OCI-LY1 (cell line): ENCODE data around the gene RPS19BP1.

Source experiments
- H2AFZ ChIP-seq: fragments of 200-600 bp; sonication (generic), shearing (Covaris generic); 2 replicates; pipeline ENCODE4 v1.6.0; 2014; ENCODE audit warnings: antibody characterized with exemption, mild to moderate bottlenecking, low read length
- H3F3A ChIP-seq: fragments of 200-600 bp; sonication (generic), shearing (Covaris generic); 2 replicates; pipeline ENCODE4 v1.6.0; 2014; ENCODE audit warnings: mild to moderate bottlenecking, antibody characterized with exemption, low read length, moderate library complexity; ENCODE audit not compliant: insufficient read depth
- H3K27ac ChIP-seq: fragments of 200-600 bp; sonication (generic); 2 replicates; pipeline ENCODE4 v1.5.1; 2014; ENCODE audit warnings: low read length, mixed run types, mild to moderate bottlenecking, low read depth; ENCODE audit not compliant: poor library complexity, severe bottlenecking
- H3K27me3 ChIP-seq: fragments of 200-600 bp; sonication (generic); 2 replicates; pipeline ENCODE4 v1.6.0; 2014; ENCODE audit warnings: antibody characterized with exemption, mild to moderate bottlenecking, low read length, moderate library complexity; ENCODE audit not compliant: insufficient read depth
- H3K36me3 ChIP-seq: fragments of 200-600 bp; sonication (generic); 2 replicates; pipeline ENCODE4 v1.6.1; 2014; ENCODE audit warnings: mild to moderate bottlenecking, antibody characterized with exemption, low read length, moderate library complexity, mixed read lengths; ENCODE audit not compliant: insufficient read depth
- H3K4me1 ChIP-seq: fragments of 200-600 bp; sonication (generic); 2 replicates; pipeline ENCODE4 v1.5.1; 2014; ENCODE audit warnings: mild to moderate bottlenecking, low read length, moderate library complexity; ENCODE audit not compliant: insufficient read depth, severe bottlenecking
- H3K4me2 ChIP-seq: fragments of 200-600 bp; sonication (generic), shearing (Covaris generic); 2 replicates; pipeline ENCODE4 v1.6.1; 2014; ENCODE audit warnings: low read length
- H3K4me3 ChIP-seq: fragments of 200-600 bp; sonication (generic); 2 replicates; pipeline ENCODE4 v1.5.1; 2014; ENCODE audit warnings: low read length, low read depth, mild to moderate bottlenecking, mixed read lengths; ENCODE audit not compliant: poor library complexity, severe bottlenecking
- H3K79me2 ChIP-seq: fragments of 200-600 bp; shearing (Covaris generic); 2 replicates; pipeline ENCODE4 v1.6.1; 2016; ENCODE audit warnings: mixed run types, low read length, mixed read lengths; ENCODE audit not compliant: insufficient read depth
- H3K9ac ChIP-seq: fragments of 200-600 bp; sonication (generic), shearing (Covaris generic); 2 replicates; pipeline ENCODE4 v1.6.1; 2014; ENCODE audit warnings: mild to moderate bottlenecking, low read length, mixed read lengths
- H3K9me2 ChIP-seq: fragments of 200-600 bp; sonication (generic), shearing (Covaris generic); 2 replicates; pipeline ENCODE4 v1.6.1; 2014; ENCODE audit warnings: low read depth, mild to moderate bottlenecking, low read length, mixed read lengths
- H3K9me3 ChIP-seq: fragments of 200-600 bp; shearing (Covaris generic); 2 replicates; pipeline ENCODE4 v1.6.1; 2014; ENCODE audit warnings: low read length, mixed read lengths
- H4K20me1 ChIP-seq: fragments of 200-600 bp; sonication (generic), shearing (Covaris generic); 2 replicates; pipeline ENCODE4 v1.6.0; 2016; ENCODE audit warnings: mild to moderate bottlenecking, low read length; ENCODE audit not compliant: insufficient read depth
- CTCF ChIP-seq: fragments of 200-600 bp; sonication (generic), shearing (Covaris generic); IDR thresholded peaks from 2 replicates; pipeline ENCODE4 v1.5.1; 2017; ENCODE audit warnings: mild to moderate bottlenecking, antibody characterized with exemption, low read length, moderate library complexity, mixed read lengths
- EZH2 ChIP-seq: fragments of 200-600 bp; sonication (generic), shearing (Covaris generic); IDR thresholded peaks from 2 replicates; pipeline ENCODE4 v1.8.0; 2017; ENCODE audit warnings: borderline replicate concordance, mixed run types, mild to moderate bottlenecking, antibody characterized with exemption, low read length, moderate library complexity, mixed read lengths

Gene RPS19BP1

GRCh38 chr22:39481054-39481453 is 51.5 kb downstream of the RPS19BP1 start:
- TF ChIP-seq CTCF: no peak
- no peak for TF ChIP-seq EZH2
- H3K9me2 ChIP-seq: no peaks in the 10 kb centered on the region
- no peak overlapping the region for H3K4me3 ChIP-seq
- no peaks in the 10 kb centered on the region for H3K27me3 ChIP-seq
- no peaks in the 10 kb centered on the region for H3K9me3 ChIP-seq
- H3K36me3 ChIP-seq: peaks cover 94% of the 10 kb centered on the region
- no peaks in the 10 kb centered on the region for H4K20me1 ChIP-seq
- no peaks in the 10 kb centered on the region for H3F3A ChIP-seq
- H3K4me2 ChIP-seq: no peak overlapping the region
- H2AFZ ChIP-seq: no peak overlapping the region
- no peaks in the 10 kb centered on the region for H3K4me1 ChIP-seq
- 0 out of 2 replicates have a peak, but pooled peaks cover 4% of the 10 kb centered on the region for H3K79me2 ChIP-seq
- H3K9ac ChIP-seq: no peak overlapping the region
- H3K27ac ChIP-seq: no peak overlapping the region

GRCh38 chr22:39480557-39480956 is 52.0 kb downstream of the RPS19BP1 start:
- no peak overlapping the region for H3K4me3 ChIP-seq
- no peaks in the 10 kb centered on the region for H3K9me2 ChIP-seq
- H3K9ac ChIP-seq: no peak overlapping the region
- no peaks in the 10 kb centered on the region for H3F3A ChIP-seq
- H3K27ac ChIP-seq: no peak overlapping the region
- no peaks in the 10 kb centered on the region for H3K9me3 ChIP-seq
- H4K20me1 ChIP-seq: no peaks in the 10 kb centered on the region
- H3K79me2 ChIP-seq: 0 out of 2 replicates have a peak, but pooled peaks cover 4% of the 10 kb centered on the region
- no peak overlapping the region for H3K4me2 ChIP-seq
- H3K27me3 ChIP-seq: no peaks in the 10 kb centered on the region
- H2AFZ ChIP-seq: no peak overlapping the region
- H3K4me1 ChIP-seq: no peaks in the 10 kb centered on the region
- H3K36me3 ChIP-seq: peaks cover 94% of the 10 kb centered on the region
- TF ChIP-seq CTCF (no peak), EZH2 (no peak)

DNA sequence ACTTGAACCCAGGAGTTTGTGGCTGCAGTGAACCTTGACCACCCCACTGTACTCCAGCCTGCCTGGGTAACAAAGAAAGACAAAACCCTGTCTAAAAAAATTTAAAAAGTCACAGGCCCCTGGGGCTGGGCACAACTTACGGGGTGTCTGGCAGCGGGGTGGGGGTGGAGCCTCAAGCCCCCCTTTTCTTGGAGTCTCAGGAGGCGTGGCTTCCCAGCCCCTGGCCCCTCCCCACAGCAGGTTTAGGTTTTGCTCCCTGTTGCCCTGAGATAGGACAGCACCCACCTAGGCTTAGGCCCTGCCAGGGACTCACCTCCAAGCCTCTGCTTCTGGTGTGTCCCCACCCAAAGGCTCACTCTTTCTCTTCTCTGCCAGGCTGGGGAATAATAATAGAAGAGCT is 53.3 kb downstream of the RPS19BP1 start:
- Histone ChIP-seq H3K9me3 (no peaks in the 10 kb centered on the region), H3K79me2 (0 out of 2 replicates have a peak, but pooled peaks cover 4% of the 10 kb centered on the region), H4K20me1 (no peaks in the 10 kb centered on the region), H3K36me3 (peaks cover 98% of the 10 kb centered on the region), H3K4me3 (no peak overlapping the region), H3K9me2 (no peaks in the 10 kb centered on the region), H3K27me3 (no peaks in the 10 kb centered on the region), H3K4me2 (no peak overlapping the region), H3K9ac (no peak overlapping the region), H3K27ac (no peak overlapping the region), H3F3A (no peaks in the 10 kb centered on the region), H2AFZ (no peak overlapping the region), H3K4me1 (no peaks in the 10 kb centered on the region)
- TF ChIP-seq CTCF: no peak
